Stomach (tissue), 4 donors: ENCODE results near the gene TBC1D2.

Experiments
- POLR2A ChIP-seq, 4 donors: fragments of 450-650 bp; IDR thresholded peaks; one replicate each; pipeline ENCODE4 v1.6.1; 2016; ENCODE audit warnings: antibody characterized with exemption in 4 of 4, control low read depth in 2 of 4, mild to moderate bottlenecking in 1 of 4, moderate library complexity in 1 of 4
- POLR2AphosphoS5 ChIP-seq, 3 donors: sonication (generic); formaldehyde crosslinking; IDR thresholded peaks; one replicate each; pipeline ENCODE4 v1.6.1; 2016; ENCODE audit warnings: antibody characterized with exemption in 3 of 3
- TF ChIP-seq, protein P1 (sequence below), 7 experiments: fragments of 450-650 bp in 4 of 7; fragments of 200-600 bp in 3 of 7; sonication (generic) in 3 of 7; IDR thresholded peaks; one replicate each; pipeline ENCODE4 v1.5.1; 2016 to 2019; ENCODE audit warnings: antibody characterized with exemption in 7 of 7, control low read depth in 2 of 7, mild to moderate bottlenecking in 1 of 7

DNA sequence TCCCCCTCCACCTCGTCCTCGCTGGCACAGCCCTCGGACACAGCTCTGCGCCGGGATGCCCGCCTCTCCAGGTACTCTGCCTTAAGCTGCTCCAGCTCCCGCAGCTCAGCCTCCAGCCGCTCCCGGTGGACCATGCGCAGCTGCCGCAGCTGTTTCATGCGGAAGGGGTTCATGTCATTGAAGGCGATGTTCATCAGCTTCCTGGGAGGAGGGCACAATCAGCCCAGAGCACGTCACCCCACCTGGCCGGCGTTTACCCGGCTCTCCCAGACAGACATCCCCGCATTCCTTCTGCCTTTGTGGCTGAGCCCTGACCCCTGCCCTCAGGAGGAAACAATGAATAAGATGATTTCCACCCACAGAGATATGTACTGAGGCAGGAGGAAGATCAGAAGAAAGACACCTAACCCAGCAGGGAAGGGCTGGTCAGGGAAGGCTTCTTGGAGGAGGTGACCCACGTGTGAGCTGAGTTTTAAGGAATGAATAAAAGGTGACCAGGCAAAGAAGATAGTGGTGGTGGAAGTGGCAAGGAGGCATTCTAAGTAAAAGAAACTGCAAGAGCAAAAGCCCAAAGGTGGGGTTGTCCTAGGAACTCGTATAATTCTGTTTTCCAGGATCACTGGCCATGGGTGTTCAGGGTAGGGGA lies 55.9 kb downstream of the TBC1D2 start:
- TF ChIP-seq, protein P1, sequence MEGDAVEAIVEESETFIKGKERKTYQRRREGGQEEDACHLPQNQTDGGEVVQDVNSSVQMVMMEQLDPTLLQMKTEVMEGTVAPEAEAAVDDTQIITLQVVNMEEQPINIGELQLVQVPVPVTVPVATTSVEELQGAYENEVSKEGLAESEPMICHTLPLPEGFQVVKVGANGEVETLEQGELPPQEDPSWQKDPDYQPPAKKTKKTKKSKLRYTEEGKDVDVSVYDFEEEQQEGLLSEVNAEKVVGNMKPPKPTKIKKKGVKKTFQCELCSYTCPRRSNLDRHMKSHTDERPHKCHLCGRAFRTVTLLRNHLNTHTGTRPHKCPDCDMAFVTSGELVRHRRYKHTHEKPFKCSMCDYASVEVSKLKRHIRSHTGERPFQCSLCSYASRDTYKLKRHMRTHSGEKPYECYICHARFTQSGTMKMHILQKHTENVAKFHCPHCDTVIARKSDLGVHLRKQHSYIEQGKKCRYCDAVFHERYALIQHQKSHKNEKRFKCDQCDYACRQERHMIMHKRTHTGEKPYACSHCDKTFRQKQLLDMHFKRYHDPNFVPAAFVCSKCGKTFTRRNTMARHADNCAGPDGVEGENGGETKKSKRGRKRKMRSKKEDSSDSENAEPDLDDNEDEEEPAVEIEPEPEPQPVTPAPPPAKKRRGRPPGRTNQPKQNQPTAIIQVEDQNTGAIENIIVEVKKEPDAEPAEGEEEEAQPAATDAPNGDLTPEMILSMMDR (IDR thresholded peaks at IDR 0.05): no peak
- TF ChIP-seq POLR2AphosphoS5 (IDR thresholded peaks at IDR 0.05): no peak
- no peak for TF ChIP-seq POLR2A (IDR thresholded peaks at IDR 0.05)
